Loucy (cell line): ENCODE measurements around the gene SLC17A2.

ENCODE experiments used
- H2AFZ ChIP-seq: fragments of 200-600 bp; sonication (generic); 2 replicates; pipeline ENCODE4 v1.6.0; 2016; ENCODE audit warnings: antibody characterized with exemption, mild to moderate bottlenecking, low read length, moderate library complexity
- H3F3A ChIP-seq: fragments of 200-600 bp; 2 replicates; pipeline ENCODE4 v1.6.0; 2016; ENCODE audit warnings: antibody characterized with exemption, low read depth, mild to moderate bottlenecking
- H3K27me3 ChIP-seq: fragments of 200-600 bp; sonication (generic); 2 replicates; pipeline ENCODE4 v1.6.1; 2014; ENCODE audit warnings: low read length, mild to moderate bottlenecking; ENCODE audit not compliant: insufficient read depth, poor library complexity, severe bottlenecking
- H3K36me3 ChIP-seq: fragments of 200-600 bp; sonication (generic); 2 replicates; pipeline ENCODE4 v1.6.1; 2016; ENCODE audit warnings: low read length; ENCODE audit not compliant: insufficient read depth
- H3K4me1 ChIP-seq: fragments of 200-600 bp; sonication (generic); 2 replicates; pipeline ENCODE4 v1.5.1; 2014; ENCODE audit warnings: low read length, mild to moderate bottlenecking; ENCODE audit not compliant: insufficient read depth, poor library complexity, severe bottlenecking
- H3K4me2 ChIP-seq: fragments of 200-600 bp; sonication (generic); 2 replicates; pipeline ENCODE4 v1.6.0; 2014; ENCODE audit warnings: antibody characterized with exemption, low read length, low read depth, mild to moderate bottlenecking; ENCODE audit not compliant: poor library complexity, severe bottlenecking
- H3K4me3 ChIP-seq: fragments of 200-600 bp; sonication (generic); 2 replicates; pipeline ENCODE4 v1.5.1; 2014; ENCODE audit warnings: low read length, mild to moderate bottlenecking, mixed read lengths; ENCODE audit not compliant: poor library complexity, severe bottlenecking
- H3K79me2 ChIP-seq: fragments of 200-600 bp; sonication (generic); 2 replicates; pipeline ENCODE4 v1.6.1; 2014; ENCODE audit warnings: low read length; ENCODE audit not compliant: insufficient read depth
- H3K9ac ChIP-seq: fragments of 200-600 bp; sonication (generic); 2 replicates; pipeline ENCODE4 v1.6.0; 2014; ENCODE audit warnings: mild to moderate bottlenecking, low read depth, low read length, moderate library complexity; ENCODE audit not compliant: poor library complexity, severe bottlenecking
- H3K9me2 ChIP-seq: fragments of 200-600 bp; sonication (generic); replicated peaks from 2 replicates; pipeline ENCODE4 v1.6.1; 2016; ENCODE audit warnings: low read depth, low read length, mixed read lengths
- H3K9me3 ChIP-seq: fragments of 200-600 bp; sonication (generic); 2 replicates; pipeline ENCODE4 v1.6.1; 2014; ENCODE audit warnings: mild to moderate bottlenecking, antibody characterized with exemption, low read length, low read depth; ENCODE audit not compliant: insufficient read depth
- H4K20me1 ChIP-seq: fragments of 200-600 bp; sonication (generic); 2 replicates; pipeline ENCODE4 v1.6.0; 2014; ENCODE audit warnings: antibody characterized with exemption, low read length, mild to moderate bottlenecking; ENCODE audit not compliant: insufficient read depth, poor library complexity, severe bottlenecking
- EZH2phosphoT487 ChIP-seq: fragments of 200-600 bp; IDR thresholded peaks from 2 replicates; pipeline ENCODE4 v1.6.1; 2018; ENCODE audit warnings: antibody characterized with exemption, mild to moderate bottlenecking, moderate library complexity, borderline replicate concordance
- TF ChIP-seq, protein P1 (sequence below): fragments of 200-600 bp; sonication (generic); conservative IDR thresholded peaks from 2 replicates; pipeline ENCODE4 v1.5.1; 2014; ENCODE audit warnings: mild to moderate bottlenecking, antibody characterized with exemption, low read length

SLC17A2 gene

DNA sequence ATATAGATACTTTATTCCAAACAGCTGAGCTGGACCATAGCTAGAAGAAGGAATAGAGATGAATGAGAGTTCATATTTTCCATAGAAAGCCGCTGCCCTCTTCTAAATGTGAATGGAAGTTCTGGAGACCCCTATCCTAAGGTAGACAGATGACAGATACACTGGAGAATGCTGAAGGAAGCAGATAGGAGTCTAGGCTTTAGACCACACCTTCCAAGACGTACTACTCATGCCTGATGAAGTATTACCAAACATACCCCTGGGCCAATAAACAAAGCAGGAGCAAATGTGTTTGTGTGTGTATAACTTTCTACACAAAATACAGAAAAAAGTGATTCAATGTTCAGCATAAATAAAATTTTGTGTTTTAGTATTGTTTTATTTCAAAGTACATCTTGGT, 9.1 kb upstream of the SLC17A2 start:
- no peaks in the 10 kb centered on the region for H3K36me3 ChIP-seq
- no peaks in the 10 kb centered on the region for H4K20me1 ChIP-seq
- no peaks in the 10 kb centered on the region for H3K4me1 ChIP-seq
- no peak for TF ChIP-seq EZH2phosphoT487
- TF ChIP-seq, protein P1, sequence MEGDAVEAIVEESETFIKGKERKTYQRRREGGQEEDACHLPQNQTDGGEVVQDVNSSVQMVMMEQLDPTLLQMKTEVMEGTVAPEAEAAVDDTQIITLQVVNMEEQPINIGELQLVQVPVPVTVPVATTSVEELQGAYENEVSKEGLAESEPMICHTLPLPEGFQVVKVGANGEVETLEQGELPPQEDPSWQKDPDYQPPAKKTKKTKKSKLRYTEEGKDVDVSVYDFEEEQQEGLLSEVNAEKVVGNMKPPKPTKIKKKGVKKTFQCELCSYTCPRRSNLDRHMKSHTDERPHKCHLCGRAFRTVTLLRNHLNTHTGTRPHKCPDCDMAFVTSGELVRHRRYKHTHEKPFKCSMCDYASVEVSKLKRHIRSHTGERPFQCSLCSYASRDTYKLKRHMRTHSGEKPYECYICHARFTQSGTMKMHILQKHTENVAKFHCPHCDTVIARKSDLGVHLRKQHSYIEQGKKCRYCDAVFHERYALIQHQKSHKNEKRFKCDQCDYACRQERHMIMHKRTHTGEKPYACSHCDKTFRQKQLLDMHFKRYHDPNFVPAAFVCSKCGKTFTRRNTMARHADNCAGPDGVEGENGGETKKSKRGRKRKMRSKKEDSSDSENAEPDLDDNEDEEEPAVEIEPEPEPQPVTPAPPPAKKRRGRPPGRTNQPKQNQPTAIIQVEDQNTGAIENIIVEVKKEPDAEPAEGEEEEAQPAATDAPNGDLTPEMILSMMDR: no peak
- no peaks in the 10 kb centered on the region for H3K79me2 ChIP-seq
- no peaks in the 10 kb centered on the region for H3K9me2 ChIP-seq
- no peak overlapping the region for H3K9ac ChIP-seq
- H2AFZ ChIP-seq: no peak overlapping the region
- no peaks in the 10 kb centered on the region for H3K27me3 ChIP-seq
- H3K9me3 ChIP-seq: no peaks in the 10 kb centered on the region
- no peak overlapping the region for H3K4me3 ChIP-seq
- H3F3A ChIP-seq: no peaks in the 10 kb centered on the region
- H3K4me2 ChIP-seq: no peak overlapping the region

DNA sequence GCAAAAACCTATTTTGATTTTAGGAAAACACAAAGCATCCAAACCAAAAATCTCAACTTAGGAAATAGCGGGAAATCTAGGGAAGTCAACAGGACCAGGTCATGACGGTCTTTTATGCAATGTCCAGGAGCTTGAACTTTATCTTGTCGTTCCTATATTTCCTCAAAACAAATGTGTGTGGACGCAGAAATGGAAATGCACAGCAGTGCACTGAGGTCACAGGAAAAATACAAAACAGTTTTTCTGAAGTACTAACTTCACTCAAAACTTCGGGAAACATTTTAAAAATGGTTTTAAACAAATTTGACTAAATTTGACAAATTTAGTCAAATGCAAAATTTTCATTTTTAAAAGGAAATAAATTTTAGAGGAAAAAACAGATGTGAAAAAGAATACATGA, 5.5 kb upstream of the SLC17A2 start:
- H2AFZ ChIP-seq: no peak overlapping the region
- H3K27me3 ChIP-seq: no peaks in the 10 kb centered on the region
- H3K4me1 ChIP-seq: peaks cover 7% of the 10 kb centered on the region
- no peaks in the 10 kb centered on the region for H3K9me2 ChIP-seq
- no peaks in the 10 kb centered on the region for H3K36me3 ChIP-seq
- H3K79me2 ChIP-seq: no peaks in the 10 kb centered on the region
- no peaks in the 10 kb centered on the region for H3F3A ChIP-seq
- H3K9ac ChIP-seq: no peak overlapping the region
- no peaks in the 10 kb centered on the region for H4K20me1 ChIP-seq
- H3K4me2 ChIP-seq: no peak overlapping the region
- H3K9me3 ChIP-seq: no peaks in the 10 kb centered on the region
- H3K4me3 ChIP-seq: no peak overlapping the region
- TF ChIP-seq EZH2phosphoT487: no peak
- TF ChIP-seq, protein P1: no peak

DNA sequence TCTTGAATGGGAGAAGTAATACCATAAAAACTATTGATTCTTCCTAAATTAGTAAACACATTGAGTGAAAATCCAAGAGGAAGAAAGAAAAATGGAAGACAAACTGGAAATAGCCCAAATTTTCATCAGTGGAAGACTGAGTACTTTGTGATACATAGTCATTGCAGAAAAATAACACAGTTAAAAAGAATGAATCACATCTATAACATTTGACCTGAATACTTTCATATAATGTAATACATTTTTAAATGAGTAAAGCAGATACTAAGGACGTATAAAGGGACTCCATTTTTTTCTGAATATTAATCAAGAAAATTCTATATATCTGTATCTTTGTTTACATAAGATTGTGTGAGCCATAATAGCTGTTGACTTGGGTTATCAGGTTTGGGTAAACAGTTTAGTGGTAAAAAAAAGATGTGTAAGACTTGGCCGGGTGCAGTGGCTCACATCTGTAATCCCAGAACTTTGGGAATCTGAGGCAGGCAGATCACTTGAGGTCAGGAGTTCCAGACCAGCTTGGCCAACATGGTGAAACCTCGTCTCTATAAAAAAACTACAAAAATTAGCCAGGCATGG, 4.3 kb upstream of the SLC17A2 start:
- H3K36me3 ChIP-seq: no peaks in the 10 kb centered on the region
- TF ChIP-seq EZH2phosphoT487: no peak
- TF ChIP-seq, protein P1: no peak
- no peaks in the 10 kb centered on the region for H3K9me2 ChIP-seq
- no peaks in the 10 kb centered on the region for H4K20me1 ChIP-seq
- no peak overlapping the region for H3K4me3 ChIP-seq
- no peaks in the 10 kb centered on the region for H3F3A ChIP-seq
- peaks cover 7% of the 10 kb centered on the region for H3K4me1 ChIP-seq
- no peak overlapping the region for H3K4me2 ChIP-seq
- H3K9ac ChIP-seq: no peak overlapping the region
- no peaks in the 10 kb centered on the region for H3K79me2 ChIP-seq
- no peak overlapping the region for H2AFZ ChIP-seq
- no peaks in the 10 kb centered on the region for H3K9me3 ChIP-seq
- no peaks in the 10 kb centered on the region for H3K27me3 ChIP-seq
